ENCODE data around the gene PSMG3.
A peak's percentile ranks its signal among the peaks of the same experiment; 100 is the strongest.

Gene PSMG3

GRCh38 chr7:1569833-1570632 lies at the start of gene PSMG3:
Gene PSMG3, minus strand, starts transcription at chr7:1570032. Its CDS starts 693 bp downstream, at chr7:1569339.
- H3K4me1 ChIP-seq (ENCODE audit: insufficient read depth, low read length), result peaks cover 17% of the 10 kb centered on the region
- peak within 1 kb of the TSS; percentile 93 for H3K27ac ChIP-seq (ENCODE audit: low read depth, low read length)
- H3K9me3 ChIP-seq (ENCODE audit: low read length), result no peaks in the 10 kb centered on the region
- H3K4me3 ChIP-seq (ENCODE audit: low read depth in 1 of 2, low read length in 2 of 2), result peak within 1 kb of the TSS; percentile 73 to 89
- peaks cover 7% of the 10 kb centered on the region for H3K36me3 ChIP-seq (ENCODE audit: insufficient read depth, low read length)
- peak within 1 kb of the TSS; percentile 65 for H3K9ac ChIP-seq (ENCODE audit: low read length)
- H3K27me3 ChIP-seq (ENCODE audit: control insufficient read depth in 1 of 2, insufficient read depth in 2 of 2, low read length in 2 of 2), result no peaks in the 10 kb centered on the region

GRCh38 chr7:1618475-1618874 lies 48.6 kb upstream of the PSMG3 start:
- Histone ChIP-seq H3K27me3 (ENCODE audit: control insufficient read depth in 1 of 2, insufficient read depth in 2 of 2, low read length in 2 of 2) (no peaks in the 10 kb centered on the region), H3K4me3 (ENCODE audit: low read depth in 1 of 2, low read length in 2 of 2) (no peak overlapping the region), H3K4me1 (ENCODE audit: insufficient read depth, low read length) (no peaks in the 10 kb centered on the region), H3K36me3 (ENCODE audit: insufficient read depth, low read length) (no peaks in the 10 kb centered on the region), H3K9me3 (ENCODE audit: low read length) (no peaks in the 10 kb centered on the region), H3K27ac (ENCODE audit: low read depth, low read length) (no peak overlapping the region), H3K9ac (ENCODE audit: low read length) (no peak overlapping the region)

- Histone ChIP-seq H3K4me1 (ENCODE audit: insufficient read depth, low read length) (no peaks in the 10 kb centered on the region), H3K9ac (ENCODE audit: low read length) (no peak overlapping the region), H3K27me3 (ENCODE audit: control insufficient read depth in 1 of 2, insufficient read depth in 2 of 2, low read length in 2 of 2) (no peaks in the 10 kb centered on the region), H3K36me3 (ENCODE audit: insufficient read depth, low read length) (no peaks in the 10 kb centered on the region), H3K9me3 (ENCODE audit: low read length) (no peaks in the 10 kb centered on the region), H3K4me3 (ENCODE audit: low read depth in 1 of 2, low read length in 2 of 2) (no peak overlapping the region), H3K27ac (ENCODE audit: low read depth, low read length) (no peak overlapping the region)
Observed at GRCh38 chr7:1617957-1618356, 48.1 kb upstream of the PSMG3 start.

- Histone ChIP-seq H3K4me1 (ENCODE audit: insufficient read depth, low read length) (no peaks in the 10 kb centered on the region), H3K4me3 (ENCODE audit: low read depth in 1 of 2, low read length in 2 of 2) (no peak overlapping the region), H3K27me3 (ENCODE audit: control insufficient read depth in 1 of 2, insufficient read depth in 2 of 2, low read length in 2 of 2) (no peaks in the 10 kb centered on the region), H3K9ac (ENCODE audit: low read length) (no peak overlapping the region), H3K9me3 (ENCODE audit: low read length) (no peaks in the 10 kb centered on the region), H3K36me3 (ENCODE audit: insufficient read depth, low read length) (no peaks in the 10 kb centered on the region), H3K27ac (ENCODE audit: low read depth, low read length) (no peak overlapping the region)
Observed at GRCh38 chr7:1616741-1617140, 46.9 kb upstream of the PSMG3 start.

GRCh38 chr7:1611708-1612241 lies 41.9 kb upstream of the PSMG3 start:
- Histone ChIP-seq H3K9me3 (ENCODE audit: low read length) (no peaks in the 10 kb centered on the region), H3K27ac (ENCODE audit: low read depth, low read length) (no peak overlapping the region), H3K36me3 (ENCODE audit: insufficient read depth, low read length) (no peaks in the 10 kb centered on the region), H3K9ac (ENCODE audit: low read length) (no peak overlapping the region), H3K4me3 (ENCODE audit: low read depth in 1 of 2, low read length in 2 of 2) (no peak overlapping the region), H3K27me3 (ENCODE audit: control insufficient read depth in 1 of 2, insufficient read depth in 2 of 2, low read length in 2 of 2) (peaks cover 0 to 5% of the 10 kb centered on the region in 2 donors), H3K4me1 (ENCODE audit: insufficient read depth, low read length) (no peaks in the 10 kb centered on the region)

GRCh38 chr7:1610678-1611302 lies 41.0 kb upstream of the PSMG3 start:
- H3K9ac ChIP-seq (ENCODE audit: low read length), result no peak overlapping the region
- H3K9me3 ChIP-seq (ENCODE audit: low read length), result no peaks in the 10 kb centered on the region
- no peak overlapping the region for H3K4me3 ChIP-seq (ENCODE audit: low read depth in 1 of 2, low read length in 2 of 2)
- H3K27ac ChIP-seq (ENCODE audit: low read depth, low read length), result no peak overlapping the region
- peaks cover 0 to 10% of the 10 kb centered on the region in 2 donors for H3K27me3 ChIP-seq (ENCODE audit: control insufficient read depth in 1 of 2, insufficient read depth in 2 of 2, low read length in 2 of 2)
- H3K36me3 ChIP-seq (ENCODE audit: insufficient read depth, low read length), result no peaks in the 10 kb centered on the region
- no peaks in the 10 kb centered on the region for H3K4me1 ChIP-seq (ENCODE audit: insufficient read depth, low read length)

- H3K36me3 ChIP-seq (ENCODE audit: insufficient read depth, low read length), result no peaks in the 10 kb centered on the region
- H3K27me3 ChIP-seq (ENCODE audit: control insufficient read depth in 1 of 2, insufficient read depth in 2 of 2, low read length in 2 of 2), result peaks cover 0 to 14% of the 10 kb centered on the region in 2 donors
- no peaks in the 10 kb centered on the region for H3K9me3 ChIP-seq (ENCODE audit: low read length)
- H3K4me1 ChIP-seq (ENCODE audit: insufficient read depth, low read length), result no peaks in the 10 kb centered on the region
- no peak overlapping the region for H3K4me3 ChIP-seq (ENCODE audit: low read depth in 1 of 2, low read length in 2 of 2)
- H3K27ac ChIP-seq (ENCODE audit: low read depth, low read length), result no peak overlapping the region
- H3K9ac ChIP-seq (ENCODE audit: low read length), result no peak overlapping the region
Observed at GRCh38 chr7:1610013-1610677, 40.3 kb upstream of the PSMG3 start.

GRCh38 chr7:1609023-1609422 lies 39.2 kb upstream of the PSMG3 start:
- H3K27ac ChIP-seq (ENCODE audit: low read depth, low read length), result no peak overlapping the region
- H3K9me3 ChIP-seq (ENCODE audit: low read length), result no peaks in the 10 kb centered on the region
- no peak overlapping the region for H3K4me3 ChIP-seq (ENCODE audit: low read depth in 1 of 2, low read length in 2 of 2)
- H3K4me1 ChIP-seq (ENCODE audit: insufficient read depth, low read length), result no peaks in the 10 kb centered on the region
- H3K9ac ChIP-seq (ENCODE audit: low read length), result no peak overlapping the region
- H3K36me3 ChIP-seq (ENCODE audit: insufficient read depth, low read length), result no peaks in the 10 kb centered on the region
- H3K27me3 ChIP-seq (ENCODE audit: control insufficient read depth in 1 of 2, insufficient read depth in 2 of 2, low read length in 2 of 2), result peaks cover 0 to 14% of the 10 kb centered on the region in 2 donors

GRCh38 chr7:1608318-1608717 lies 38.5 kb upstream of the PSMG3 start:
- Histone ChIP-seq H3K4me1 (ENCODE audit: insufficient read depth, low read length) (no peaks in the 10 kb centered on the region), H3K27ac (ENCODE audit: low read depth, low read length) (no peak overlapping the region), H3K36me3 (ENCODE audit: insufficient read depth, low read length) (no peaks in the 10 kb centered on the region), H3K4me3 (ENCODE audit: low read depth in 1 of 2, low read length in 2 of 2) (no peak overlapping the region), H3K9me3 (ENCODE audit: low read length) (no peaks in the 10 kb centered on the region), H3K9ac (ENCODE audit: low read length) (no peak overlapping the region), H3K27me3 (ENCODE audit: control insufficient read depth in 1 of 2, insufficient read depth in 2 of 2, low read length in 2 of 2) (peaks cover 0 to 20% of the 10 kb centered on the region in 2 donors)

GRCh38 chr7:1607696-1608095 lies 37.9 kb upstream of the PSMG3 start:
- Histone ChIP-seq H3K27me3 (ENCODE audit: control insufficient read depth in 1 of 2, insufficient read depth in 2 of 2, low read length in 2 of 2) (peaks cover 0 to 21% of the 10 kb centered on the region in 2 donors), H3K9me3 (ENCODE audit: low read length) (no peaks in the 10 kb centered on the region), H3K9ac (ENCODE audit: low read length) (no peak overlapping the region), H3K27ac (ENCODE audit: low read depth, low read length) (no peak overlapping the region), H3K4me3 (ENCODE audit: low read depth in 1 of 2, low read length in 2 of 2) (no peak overlapping the region), H3K36me3 (ENCODE audit: insufficient read depth, low read length) (no peaks in the 10 kb centered on the region), H3K4me1 (ENCODE audit: insufficient read depth, low read length) (no peaks in the 10 kb centered on the region)

GRCh38 chr7:1607001-1607400 lies 37.2 kb upstream of the PSMG3 start:
- Histone ChIP-seq H3K27ac (ENCODE audit: low read depth, low read length) (no peak overlapping the region), H3K9me3 (ENCODE audit: low read length) (no peaks in the 10 kb centered on the region), H3K36me3 (ENCODE audit: insufficient read depth, low read length) (no peaks in the 10 kb centered on the region), H3K4me1 (ENCODE audit: insufficient read depth, low read length) (no peaks in the 10 kb centered on the region), H3K4me3 (ENCODE audit: low read depth in 1 of 2, low read length in 2 of 2) (no peak overlapping the region), H3K9ac (ENCODE audit: low read length) (no peak overlapping the region), H3K27me3 (ENCODE audit: control insufficient read depth in 1 of 2, insufficient read depth in 2 of 2, low read length in 2 of 2) (peaks cover 0 to 21% of the 10 kb centered on the region in 2 donors)

All from muscle layer of colon (tissue), 2 donors.